GM13976 (cell line): ENCODE data around the gene VMAC.

Experiments used
- DNase-seq: peaks from one replicate; pipeline ENCODE4 v3.0.0; 2012; ENCODE audit warnings: low spot score
- CTCF ChIP-seq: IDR thresholded peaks from 2 replicates; pipeline ENCODE4 v1.5.1; 2012; ENCODE audit warnings: borderline replicate concordance, mild to moderate bottlenecking; ENCODE audit not compliant: insufficient read depth; ENCODE audit errors: extremely low read depth, missing control alignments, control extremely low read depth
- in situ Hi-C: fragments of 300-500 bp; cut with MboI; formaldehyde crosslinking; loops from one replicate; pipeline ENCODE4 v1.12.0; 2022; ENCODE audit warnings: low sequenced_read_pairs, mixed read lengths, inconsistent platforms; ENCODE audit not compliant: unreplicated experiment

VMAC gene

GRCh38 chr19:5916181-5916708, 11.6 kb downstream of the VMAC start:
- no peak for DNase-seq
- in situ Hi-C loops, result no loop called here
- TF ChIP-seq CTCF, result no peak

GRCh38 chr19:5917431-5918107, 12.9 kb downstream of the VMAC start:
- TF ChIP-seq CTCF, result no peak
- in situ Hi-C loops, result no loop called here
- DNase-seq, result no peak

GRCh38 chr19:5918463-5919079, 13.9 kb downstream of the VMAC start:
- no peak for TF ChIP-seq CTCF
- no peak for DNase-seq
- in situ Hi-C loops, result no loop called here

- DNase-seq, result no peak
- in situ Hi-C loops, result no loop called here
- TF ChIP-seq CTCF, result no peak
Measured at GRCh38 chr19:5921516-5922160, 17.0 kb downstream of the VMAC start.

- no peak for TF ChIP-seq CTCF
- no peak for DNase-seq
- in situ Hi-C loops, result no loop called here
Measured at GRCh38 chr19:5922161-5922545, 17.5 kb downstream of the VMAC start.

- DNase-seq, result no peak
- in situ Hi-C loops, result no loop called here
- TF ChIP-seq CTCF, result no peak
Measured at GRCh38 chr19:5923356-5923755, 18.7 kb downstream of the VMAC start.
